HepG2 (cell line): ENCODE data around the gene MC1R. TPM values are rescaled to one million over a fixed set of nuclear protein-coding genes. Genes with fewer than 3 reads are reported as not detected.

ENCODE experiments used
- EEA1 ChIP-seq: sonication (generic); formaldehyde crosslinking; IDR thresholded peaks from 2 replicates; pipeline ENCODE4 v1.5.1; 2020; ENCODE audit warnings: mild to moderate bottlenecking, missing genetic modification reagents, borderline replicate concordance
- ELF3 ChIP-seq: IDR thresholded peaks from 2 replicates; pipeline ENCODE4 v1.6.1; 2016; ENCODE audit warnings: missing genetic modification reagents, missing compliant biosample characterization
- GFI1 ChIP-seq: sonication (generic); formaldehyde crosslinking; IDR thresholded peaks from 2 replicates; pipeline ENCODE4 v1.5.0; 2020; ENCODE audit warnings: missing genetic modification reagents, mild to moderate bottlenecking, borderline replicate concordance
- NCOR1 ChIP-seq: fragments of 200-600 bp; sonication (generic); IDR thresholded peaks from 2 replicates; pipeline ENCODE4 v1.7.0; 2017; ENCODE audit warnings: antibody characterized with exemption, low read length, borderline replicate concordance
- TMF1 ChIP-seq: sonication (generic); formaldehyde crosslinking; IDR thresholded peaks from 2 replicates; pipeline ENCODE4 v1.8.1; 2022; ENCODE audit warnings: low read depth, missing genetic modification reagents
- TSC22D2 ChIP-seq: sonication (generic); formaldehyde crosslinking; IDR thresholded peaks from 2 replicates; pipeline ENCODE4 v1.5.1; 2020; ENCODE audit warnings: missing genetic modification reagents, mild to moderate bottlenecking, borderline replicate concordance
- U2AF2 ChIP-seq: fragments of 200-400 bp; formaldehyde crosslinking; IDR thresholded peaks from 2 replicates; pipeline ENCODE4 v1.6.1; 2017; ENCODE audit warnings: low read depth, mild to moderate bottlenecking, low read length
- ZNF550 ChIP-seq: sonication (generic); formaldehyde crosslinking; IDR thresholded peaks from 2 replicates; pipeline ENCODE4 v1.4.0; 2020; ENCODE audit warnings: mild to moderate bottlenecking, missing genetic modification reagents, borderline replicate concordance
- ZNF768 ChIP-seq: sonication (generic); formaldehyde crosslinking; IDR thresholded peaks from 2 replicates; pipeline ENCODE4 v1.4.0; 2020; ENCODE audit warnings: missing genetic modification reagents
- polyA plus RNA-seq, 8 experiments: library from polyadenylated mRNA; depleted of rRNA in 3 of 8; stranded (reverse) in 7 of 8; unstranded in 1 of 8; fragments of >200 nt; fragmentation: Illumina TruSeq in 4 of 8; extraction: Trizol in 4 of 8; gene quantifications; 2 replicates each; pipeline versions ENCODE4 v1.2.1 to v1.2.3, GENCODE V29; 2011 to 2016; ENCODE audit warnings: low read depth in 4 of 8, missing spikeins in 1 of 8, mixed read lengths in 1 of 8; ENCODE audit not compliant: insufficient read depth in 1 of 8
- total RNA-seq, 5 experiments: library from RNA; depleted of rRNA; stranded (reverse); fragments of >200 nt; fragmentation: Illumina TruSeq; extraction: Trizol; gene quantifications; 2 replicates each; pipeline ENCODE4 v1.2.3, GENCODE V29; 2016; ENCODE audit warnings: low read depth in 1 of 5
- TF ChIP-seq, protein P1 (sequence below): sonication (generic); formaldehyde crosslinking; IDR thresholded peaks from 2 replicates; pipeline ENCODE4 v1.5.0; 2020; ENCODE audit warnings: mild to moderate bottlenecking, missing genetic modification reagents, borderline replicate concordance
- TF ChIP-seq, protein P2 (sequence below): sonication (generic); formaldehyde crosslinking; IDR thresholded peaks from 2 replicates; pipeline ENCODE4 v1.4.0; 2020; ENCODE audit warnings: missing genetic modification reagents, borderline replicate concordance
- TF ChIP-seq, protein P3 (sequence below): sonication (generic); formaldehyde crosslinking; IDR thresholded peaks from 2 replicates; pipeline ENCODE4 v1.4.0; 2020; ENCODE audit warnings: missing genetic modification reagents, borderline replicate concordance
- TF ChIP-seq, protein P4 (sequence below): sonication (generic); formaldehyde crosslinking; IDR thresholded peaks from 2 replicates; pipeline ENCODE4 v1.4.0; 2020; ENCODE audit warnings: mild to moderate bottlenecking, missing genetic modification reagents
- TF ChIP-seq, protein P5 (sequence below): IDR thresholded peaks from 2 replicates; pipeline ENCODE4 v1.6.1; 2016; ENCODE audit warnings: missing biosample characterization, missing genetic modification reagents, low read depth
- TF ChIP-seq, protein P6 (sequence below): IDR thresholded peaks from 2 replicates; pipeline ENCODE4 v1.6.1; 2016; ENCODE audit warnings: low read depth, control low read depth
- TF ChIP-seq, protein P7 (sequence below): sonication (generic); formaldehyde crosslinking; IDR thresholded peaks from 2 replicates; pipeline ENCODE4 v1.8.0; 2022; ENCODE audit warnings: mild to moderate bottlenecking, missing genetic modification reagents

The MC1R gene
- total and polyA plus RNA-seq, 2 of the 13 experiments (the other 11 are each of a cell fraction or from before 2014, with no cell fraction given), result 9.1 to 14.8 TPM

DNA sequence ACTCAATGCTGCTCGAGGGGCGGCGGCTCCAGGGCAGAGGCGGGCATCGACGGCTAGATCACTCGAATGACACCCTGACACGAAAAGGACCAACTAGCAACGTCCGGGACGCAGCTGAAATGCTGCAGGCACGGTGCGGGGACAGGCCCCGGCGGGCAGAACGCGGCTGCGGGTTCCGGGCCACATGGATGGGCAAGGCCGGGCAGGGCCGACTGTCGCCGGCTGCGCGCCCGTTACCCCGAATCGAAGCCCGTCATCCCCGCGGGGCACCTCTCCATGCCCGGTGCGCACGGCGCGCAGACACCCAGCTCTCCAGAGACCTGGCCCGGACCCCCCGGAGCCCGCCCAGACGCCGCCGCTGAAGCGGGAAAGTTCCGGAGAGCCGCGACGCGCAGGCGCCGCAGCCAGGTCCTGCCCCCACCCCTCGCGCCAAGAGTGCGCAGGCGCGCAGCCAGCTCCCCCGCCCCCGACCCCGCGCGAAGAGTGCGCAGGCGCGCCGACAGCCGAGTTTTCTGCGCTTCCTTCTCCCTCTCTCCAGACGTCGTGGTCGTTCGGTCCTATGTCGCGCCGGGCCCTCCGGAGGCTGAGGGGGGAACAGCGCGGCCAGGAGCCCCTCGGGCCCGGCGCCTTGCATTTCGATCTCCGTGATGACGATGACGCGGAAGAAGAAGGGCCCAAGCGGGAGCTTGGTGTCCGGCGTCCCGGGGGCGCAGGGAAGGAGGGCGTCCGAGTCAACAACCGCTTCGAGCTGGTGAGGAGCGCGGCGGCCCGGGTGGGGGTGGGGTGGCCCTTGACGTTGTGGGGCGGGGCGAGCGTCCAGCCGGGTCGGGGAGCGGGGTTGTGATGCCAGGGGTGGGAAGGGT is 45.3 kb upstream of the MC1R start, which contains the start of gene TCF25 (continued):
- TF ChIP-seq EEA1 (CRISPR knock-in tag) (peak; percentile 96), TSC22D2 (CRISPR knock-in tag) (peak; percentile 51; the same call in 1 of the 2 replicates), NCOR1 (no peak), ZNF550 (peak; percentile 91; the same call in 1 of the 2 replicates), ELF3 (CRISPR knock-in tag) (no peak; the same call in 1 of the 2 replicates), ZNF768 (CRISPR knock-in tag) (peak; percentile 59), TMF1 (CRISPR knock-in tag) (peak; percentile 95), U2AF2 (no peak), GFI1 (CRISPR knock-in tag) (peak; percentile 90)
- TF ChIP-seq, protein P1, sequence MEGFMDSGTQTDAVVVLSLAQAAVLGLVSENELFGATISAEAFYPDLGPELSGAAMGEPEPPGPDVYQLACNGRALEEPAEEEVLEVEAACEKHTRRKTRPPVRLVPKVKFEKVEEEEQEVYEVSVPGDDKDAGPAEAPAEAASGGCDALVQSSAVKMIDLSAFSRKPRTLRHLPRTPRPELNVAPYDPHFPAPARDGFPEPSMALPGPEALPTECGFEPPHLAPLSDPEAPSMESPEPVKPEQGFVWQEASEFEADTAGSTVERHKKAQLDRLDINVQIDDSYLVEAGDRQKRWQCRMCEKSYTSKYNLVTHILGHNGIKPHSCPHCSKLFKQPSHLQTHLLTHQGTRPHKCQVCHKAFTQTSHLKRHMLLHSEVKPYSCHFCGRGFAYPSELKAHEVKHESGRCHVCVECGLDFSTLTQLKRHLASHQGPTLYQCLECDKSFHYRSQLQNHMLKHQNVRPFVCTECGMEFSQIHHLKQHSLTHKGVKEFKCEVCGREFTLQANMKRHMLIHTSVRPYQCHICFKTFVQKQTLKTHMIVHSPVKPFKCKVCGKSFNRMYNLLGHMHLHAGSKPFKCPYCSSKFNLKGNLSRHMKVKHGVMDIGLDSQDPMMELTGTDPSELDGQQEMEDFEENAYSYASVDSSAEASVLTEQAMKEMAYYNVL (CRISPR knock-in tag), result peak; percentile 75
- TF ChIP-seq, protein P2, sequence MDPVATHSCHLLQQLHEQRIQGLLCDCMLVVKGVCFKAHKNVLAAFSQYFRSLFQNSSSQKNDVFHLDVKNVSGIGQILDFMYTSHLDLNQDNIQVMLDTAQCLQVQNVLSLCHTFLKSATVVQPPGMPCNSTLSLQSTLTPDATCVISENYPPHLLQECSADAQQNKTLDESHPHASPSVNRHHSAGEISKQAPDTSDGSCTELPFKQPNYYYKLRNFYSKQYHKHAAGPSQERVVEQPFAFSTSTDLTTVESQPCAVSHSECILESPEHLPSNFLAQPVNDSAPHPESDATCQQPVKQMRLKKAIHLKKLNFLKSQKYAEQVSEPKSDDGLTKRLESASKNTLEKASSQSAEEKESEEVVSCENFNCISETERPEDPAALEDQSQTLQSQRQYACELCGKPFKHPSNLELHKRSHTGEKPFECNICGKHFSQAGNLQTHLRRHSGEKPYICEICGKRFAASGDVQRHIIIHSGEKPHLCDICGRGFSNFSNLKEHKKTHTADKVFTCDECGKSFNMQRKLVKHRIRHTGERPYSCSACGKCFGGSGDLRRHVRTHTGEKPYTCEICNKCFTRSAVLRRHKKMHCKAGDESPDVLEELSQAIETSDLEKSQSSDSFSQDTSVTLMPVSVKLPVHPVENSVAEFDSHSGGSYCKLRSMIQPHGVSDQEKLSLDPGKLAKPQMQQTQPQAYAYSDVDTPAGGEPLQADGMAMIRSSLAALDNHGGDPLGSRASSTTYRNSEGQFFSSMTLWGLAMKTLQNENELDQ, result 0 out of 2 replicates have a peak, but pooled peaks have one; percentile 34
- TF ChIP-seq, protein P3, sequence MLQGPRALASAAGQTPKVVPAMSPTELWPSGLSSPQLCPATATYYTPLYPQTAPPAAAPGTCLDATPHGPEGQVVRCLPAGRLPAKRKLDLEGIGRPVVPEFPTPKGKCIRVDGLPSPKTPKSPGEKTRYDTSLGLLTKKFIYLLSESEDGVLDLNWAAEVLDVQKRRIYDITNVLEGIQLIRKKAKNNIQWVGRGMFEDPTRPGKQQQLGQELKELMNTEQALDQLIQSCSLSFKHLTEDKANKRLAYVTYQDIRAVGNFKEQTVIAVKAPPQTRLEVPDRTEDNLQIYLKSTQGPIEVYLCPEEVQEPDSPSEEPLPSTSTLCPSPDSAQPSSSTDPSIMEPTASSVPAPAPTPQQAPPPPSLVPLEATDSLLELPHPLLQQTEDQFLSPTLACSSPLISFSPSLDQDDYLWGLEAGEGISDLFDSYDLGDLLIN (CRISPR knock-in tag), result peak; percentile 87; the same call in 1 of the 2 replicates
- TF ChIP-seq, protein P4, sequence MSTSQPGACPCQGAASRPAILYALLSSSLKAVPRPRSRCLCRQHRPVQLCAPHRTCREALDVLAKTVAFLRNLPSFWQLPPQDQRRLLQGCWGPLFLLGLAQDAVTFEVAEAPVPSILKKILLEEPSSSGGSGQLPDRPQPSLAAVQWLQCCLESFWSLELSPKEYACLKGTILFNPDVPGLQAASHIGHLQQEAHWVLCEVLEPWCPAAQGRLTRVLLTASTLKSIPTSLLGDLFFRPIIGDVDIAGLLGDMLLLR, result peak; percentile 87
- TF ChIP-seq, protein P5, sequence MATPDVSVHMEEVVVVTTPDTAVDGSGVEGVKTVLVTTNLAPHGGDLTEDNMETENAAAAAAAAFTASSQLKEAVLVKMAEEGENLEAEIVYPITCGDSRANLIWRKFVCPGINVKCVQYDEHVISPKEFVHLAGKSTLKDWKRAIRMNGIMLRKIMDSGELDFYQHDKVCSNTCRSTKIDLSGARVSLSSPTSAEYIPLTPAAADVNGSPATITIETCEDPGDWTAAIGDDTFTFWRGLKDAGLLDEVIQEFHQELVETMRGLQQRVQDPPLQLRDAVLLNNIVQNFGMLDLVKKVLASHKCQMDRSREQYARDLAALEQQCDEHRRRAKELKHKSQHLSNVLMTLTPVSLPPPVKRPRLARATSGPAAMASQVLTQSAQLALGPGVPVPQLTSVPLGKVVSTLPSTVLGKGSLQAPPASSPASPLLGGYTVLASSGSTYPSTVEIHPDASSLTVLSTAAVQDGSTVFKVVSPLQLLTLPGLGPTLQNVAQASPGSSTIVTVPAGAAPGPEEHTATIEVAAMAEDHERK, result no peak; the same call in 1 of the 2 replicates
- TF ChIP-seq, protein P6, sequence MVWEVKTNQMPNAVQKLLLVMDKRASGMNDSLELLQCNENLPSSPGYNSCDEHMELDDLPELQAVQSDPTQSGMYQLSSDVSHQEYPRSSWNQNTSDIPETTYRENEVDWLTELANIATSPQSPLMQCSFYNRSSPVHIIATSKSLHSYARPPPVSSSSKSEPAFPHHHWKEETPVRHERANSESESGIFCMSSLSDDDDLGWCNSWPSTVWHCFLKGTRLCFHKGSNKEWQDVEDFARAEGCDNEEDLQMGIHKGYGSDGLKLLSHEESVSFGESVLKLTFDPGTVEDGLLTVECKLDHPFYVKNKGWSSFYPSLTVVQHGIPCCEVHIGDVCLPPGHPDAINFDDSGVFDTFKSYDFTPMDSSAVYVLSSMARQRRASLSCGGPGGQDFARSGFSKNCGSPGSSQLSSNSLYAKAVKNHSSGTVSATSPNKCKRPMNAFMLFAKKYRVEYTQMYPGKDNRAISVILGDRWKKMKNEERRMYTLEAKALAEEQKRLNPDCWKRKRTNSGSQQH (CRISPR knock-in tag), result no peak; the same call in 1 of the 2 replicates
- TF ChIP-seq, protein P7, sequence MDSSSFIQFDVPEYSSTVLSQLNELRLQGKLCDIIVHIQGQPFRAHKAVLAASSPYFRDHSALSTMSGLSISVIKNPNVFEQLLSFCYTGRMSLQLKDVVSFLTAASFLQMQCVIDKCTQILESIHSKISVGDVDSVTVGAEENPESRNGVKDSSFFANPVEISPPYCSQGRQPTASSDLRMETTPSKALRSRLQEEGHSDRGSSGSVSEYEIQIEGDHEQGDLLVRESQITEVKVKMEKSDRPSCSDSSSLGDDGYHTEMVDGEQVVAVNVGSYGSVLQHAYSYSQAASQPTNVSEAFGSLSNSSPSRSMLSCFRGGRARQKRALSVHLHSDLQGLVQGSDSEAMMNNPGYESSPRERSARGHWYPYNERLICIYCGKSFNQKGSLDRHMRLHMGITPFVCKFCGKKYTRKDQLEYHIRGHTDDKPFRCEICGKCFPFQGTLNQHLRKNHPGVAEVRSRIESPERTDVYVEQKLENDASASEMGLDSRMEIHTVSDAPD (CRISPR knock-in tag), result peak; percentile 44; the same call in 1 of the 2 replicates
